ENCODE data around the gene PRKCA. TPM values are rescaled to one million over a fixed set of nuclear protein-coding genes. Genes with fewer than 3 reads are reported as not detected.

PRKCA gene
- total and polyA plus RNA-seq, 9 of the 15 experiments (the other 6 are each of a cell fraction or from before 2014, with no cell fraction given), result 3.2 to 33.0 (median 17.8) TPM

GRCh38 chr17:66638707-66639479 is 336.5 kb downstream of the PRKCA start:
- Histone ChIP-seq H2AFZ (ENCODE audit: low read depth, low read length) (no peak overlapping the region), H3K27me3 (ENCODE audit: control insufficient read depth in 2 of 2, insufficient read depth in 2 of 2, low read length in 2 of 2) (no peaks in the 10 kb centered on the region), H4K20me1 (replicated peaks; ENCODE audit: control insufficient read depth, insufficient read depth, low read length) (0 out of 2 replicates have a peak, but pooled peaks cover 4% of the 10 kb centered on the region), H3K4me3 (no peak overlapping the region), H3K9me3 (replicated peaks; ENCODE audit: control insufficient read depth, insufficient read depth, low read depth, low read length) (no peaks in the 10 kb centered on the region), H3K9ac (ENCODE audit: insufficient read depth in 1 of 2, low read depth in 2 of 2, low read length in 2 of 2) (no peak overlapping the region), H3K79me2 (ENCODE audit: control insufficient read depth, insufficient read depth, low read length) (no peaks in the 10 kb centered on the region), H3K36me3 (ENCODE audit: control insufficient read depth, insufficient read depth, low read length) (peaks cover 12% of the 10 kb centered on the region), H3K4me2 (ENCODE audit: insufficient read depth, low read length) (no peak overlapping the region), H3K9me1 (ENCODE audit: control insufficient read depth, insufficient read depth, low read length) (no peaks in the 10 kb centered on the region), H3K4me1 (replicated peaks in 1 of 2; ENCODE audit: control insufficient read depth in 2 of 2, insufficient read depth in 2 of 2, low read length in 2 of 2) (no peaks in the 10 kb centered on the region), H3K27ac (ENCODE audit: extremely low read depth, low read depth, low read length) (no peak overlapping the region)
- in situ Hi-C loops (cut with MboI), result no loop called here
- ATAC-seq, result no peak
- FAIRE-seq, result no peak
- no TSS peak for BruUV-seq (replicated peaks)
- 93% methylated on average over 9 of the region's 9 CpGs for WGBS (ENCODE audit: insufficient coverage, low coverage, missing lambda C conversion rate)
- intact Hi-C loops (cut with micrococcal nuclease), result no loop called here
- ChIA-PET POLR2A (interaction anchor here (0.5 kb wide), 1 partner anchor 11 kb away, joined by 3 read pairs; no protein-coding TSS in a partner anchor), CTCF (ENCODE audit: low intra/inter-chr PET ratio) (no interaction called here)
- no peak for DNase-seq (ENCODE audit: extremely low read depth in 1 of 4, low spot score in 3 of 4)
- no peak for TF ChIP-seq ZNF347 (CRISPR knock-in tag; IDR thresholded peaks at IDR 0.05; ENCODE audit: low read depth)
- TF ChIP-seq NFXL1 (CRISPR knock-in tag; IDR thresholded peaks at IDR 0.05), result no peak
- no peak for TF ChIP-seq DMBX1 (CRISPR knock-in tag; IDR thresholded peaks at IDR 0.05; ENCODE audit: borderline replicate concordance)
- TF ChIP-seq TBP (optimal IDR thresholded peaks at IDR 0.05; ENCODE audit: low read depth, low read length), result no peak
- TF ChIP-seq, protein P1, sequence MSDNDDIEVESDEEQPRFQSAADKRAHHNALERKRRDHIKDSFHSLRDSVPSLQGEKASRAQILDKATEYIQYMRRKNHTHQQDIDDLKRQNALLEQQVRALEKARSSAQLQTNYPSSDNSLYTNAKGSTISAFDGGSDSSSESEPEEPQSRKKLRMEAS (CRISPR knock-in tag; IDR thresholded peaks at IDR 0.05), result no peak
- TF ChIP-seq, protein P2, sequence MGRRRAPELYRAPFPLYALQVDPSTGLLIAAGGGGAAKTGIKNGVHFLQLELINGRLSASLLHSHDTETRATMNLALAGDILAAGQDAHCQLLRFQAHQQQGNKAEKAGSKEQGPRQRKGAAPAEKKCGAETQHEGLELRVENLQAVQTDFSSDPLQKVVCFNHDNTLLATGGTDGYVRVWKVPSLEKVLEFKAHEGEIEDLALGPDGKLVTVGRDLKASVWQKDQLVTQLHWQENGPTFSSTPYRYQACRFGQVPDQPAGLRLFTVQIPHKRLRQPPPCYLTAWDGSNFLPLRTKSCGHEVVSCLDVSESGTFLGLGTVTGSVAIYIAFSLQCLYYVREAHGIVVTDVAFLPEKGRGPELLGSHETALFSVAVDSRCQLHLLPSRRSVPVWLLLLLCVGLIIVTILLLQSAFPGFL (CRISPR knock-in tag; IDR thresholded peaks at IDR 0.05), result no peak
- TF ChIP-seq CHD7 (IDR thresholded peaks at IDR 0.05; ENCODE audit: low read depth, low read length), result no peak
- no peak for TF ChIP-seq ZFX (CRISPR knock-in tag; IDR thresholded peaks at IDR 0.05)

Data from K562 (cell line).